HuH-7.5 (cell line): ENCODE results near the gene GGT6.

Experiments
- DNase-seq: peaks from one replicate; pipeline ENCODE4 v3.0.0; 2011; ENCODE audit warnings: low spot score

Gene GGT6

DNA sequence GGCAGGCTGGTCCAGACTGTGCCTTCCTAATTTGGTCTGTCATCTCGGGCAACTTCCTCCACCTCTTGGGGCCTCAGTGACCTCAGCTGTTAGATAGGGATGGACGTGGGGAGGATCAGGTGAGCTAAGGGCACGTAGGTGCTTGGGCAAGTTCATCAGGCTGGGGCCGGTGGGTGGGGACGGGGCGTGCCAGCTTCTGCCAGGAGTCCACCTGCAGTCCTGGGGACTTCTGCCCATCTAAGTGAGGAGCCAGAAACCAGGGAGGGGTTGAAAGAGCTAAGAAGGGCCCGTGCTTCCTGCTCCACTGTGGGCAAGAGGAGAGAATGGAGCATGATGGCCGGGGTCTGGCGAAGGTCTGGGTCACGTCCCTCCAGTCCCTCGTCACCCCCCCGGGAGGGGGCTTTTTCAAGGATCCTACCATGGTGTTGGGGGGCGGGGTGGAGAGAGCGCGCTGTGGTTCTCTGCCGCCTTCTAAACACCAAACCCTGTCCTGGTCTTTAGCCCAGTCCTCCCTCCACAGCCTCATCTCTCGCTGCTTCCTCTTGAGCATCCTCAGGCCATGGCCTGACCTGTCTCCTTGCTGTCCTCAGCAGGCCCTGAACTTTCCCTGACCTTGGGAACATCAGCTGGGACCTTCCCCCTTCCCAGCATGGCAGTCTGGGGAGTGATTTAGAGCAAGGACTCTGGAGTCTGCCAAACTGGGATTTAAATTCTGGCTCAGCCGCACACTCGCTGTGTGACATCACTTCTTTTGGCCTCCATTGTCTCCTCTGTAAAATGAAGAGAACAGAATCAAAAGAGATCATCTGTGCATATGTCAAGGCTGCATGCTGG lies 40.1 kb downstream of the GGT6 start:
- no peak for DNase-seq

DNA sequence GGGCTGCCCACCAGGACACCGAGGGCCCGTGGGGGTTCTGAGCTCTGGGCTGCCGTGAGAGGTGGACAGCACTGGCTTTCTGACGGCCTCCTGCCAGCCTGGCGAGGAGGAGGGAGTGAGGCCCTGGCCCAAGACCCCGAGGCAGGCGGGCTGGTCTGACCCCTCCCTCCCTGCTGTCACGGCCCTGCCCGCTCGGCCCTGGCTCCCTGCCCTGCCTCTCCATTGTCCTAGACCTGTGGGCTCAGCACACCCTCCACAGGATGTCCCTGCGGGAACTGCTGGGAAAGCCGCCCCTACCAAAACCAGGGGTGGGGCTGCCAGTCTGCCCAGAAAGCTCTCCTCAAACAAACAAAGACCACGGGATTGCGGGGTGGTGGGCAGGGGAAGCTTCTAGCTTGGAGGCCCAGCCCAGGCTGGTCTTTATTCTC lies 41.0 kb downstream of the GGT6 start:
- DNase-seq: no peak

DNA sequence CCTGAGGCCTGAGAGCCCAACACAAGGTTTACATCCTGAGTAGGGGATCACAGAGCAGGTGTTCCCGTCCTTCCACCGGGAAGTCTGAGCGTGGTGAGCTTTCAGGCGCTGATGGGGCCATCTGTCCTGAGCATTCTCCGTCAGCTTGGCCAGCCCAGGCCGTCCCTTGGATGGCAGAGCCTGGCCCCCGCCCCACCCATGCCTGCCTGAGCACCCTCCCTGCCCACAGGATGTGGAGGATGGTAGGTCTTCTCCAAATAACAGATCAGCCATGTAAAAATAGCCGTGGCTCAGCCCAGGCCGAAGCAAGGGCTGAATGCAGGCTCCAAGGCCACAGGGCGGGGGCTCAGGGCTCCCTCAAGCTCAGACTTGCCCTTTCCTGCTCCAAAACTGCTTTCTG lies 41.5 kb downstream of the GGT6 start:
- no peak for DNase-seq

GRCh38 chr17:4516735-4517134 lies 43.6 kb downstream of the GGT6 start:
- DNase-seq: no peak

- DNase-seq: no peak
These were observed 44.9 kb downstream of the GGT6 start for GRCh38 chr17:4515501-4515900.

- DNase-seq: no peak
These were observed 45.6 kb downstream of the GGT6 start for GRCh38 chr17:4514779-4515178.

DNA sequence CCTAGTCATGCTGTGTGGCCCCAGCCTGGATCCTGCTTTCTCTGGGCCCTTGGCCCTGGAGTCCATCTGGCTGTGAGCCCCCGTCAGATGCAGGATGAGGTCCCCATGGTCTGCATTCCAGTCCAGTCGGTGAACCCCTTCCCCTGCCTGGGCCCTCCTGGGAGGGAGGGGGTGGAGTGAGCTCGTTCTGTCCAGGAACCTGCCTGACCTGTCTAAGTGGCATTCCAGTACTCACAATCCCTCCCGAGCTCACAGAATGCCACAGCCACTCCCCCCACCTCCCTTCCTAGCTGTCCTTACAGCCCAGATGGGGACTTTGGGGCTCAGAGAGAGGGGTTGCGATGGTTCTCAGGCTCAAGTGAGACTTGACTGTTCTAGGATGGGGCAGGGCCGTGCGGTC lies 46.2 kb downstream of the GGT6 start:
- no peak for DNase-seq

- no peak for DNase-seq
These were observed 47.0 kb downstream of the GGT6 start for GRCh38 chr17:4513113-4514032.

- DNase-seq: no peak
These were observed 47.9 kb downstream of the GGT6 start for GRCh38 chr17:4512156-4513112.

DNA sequence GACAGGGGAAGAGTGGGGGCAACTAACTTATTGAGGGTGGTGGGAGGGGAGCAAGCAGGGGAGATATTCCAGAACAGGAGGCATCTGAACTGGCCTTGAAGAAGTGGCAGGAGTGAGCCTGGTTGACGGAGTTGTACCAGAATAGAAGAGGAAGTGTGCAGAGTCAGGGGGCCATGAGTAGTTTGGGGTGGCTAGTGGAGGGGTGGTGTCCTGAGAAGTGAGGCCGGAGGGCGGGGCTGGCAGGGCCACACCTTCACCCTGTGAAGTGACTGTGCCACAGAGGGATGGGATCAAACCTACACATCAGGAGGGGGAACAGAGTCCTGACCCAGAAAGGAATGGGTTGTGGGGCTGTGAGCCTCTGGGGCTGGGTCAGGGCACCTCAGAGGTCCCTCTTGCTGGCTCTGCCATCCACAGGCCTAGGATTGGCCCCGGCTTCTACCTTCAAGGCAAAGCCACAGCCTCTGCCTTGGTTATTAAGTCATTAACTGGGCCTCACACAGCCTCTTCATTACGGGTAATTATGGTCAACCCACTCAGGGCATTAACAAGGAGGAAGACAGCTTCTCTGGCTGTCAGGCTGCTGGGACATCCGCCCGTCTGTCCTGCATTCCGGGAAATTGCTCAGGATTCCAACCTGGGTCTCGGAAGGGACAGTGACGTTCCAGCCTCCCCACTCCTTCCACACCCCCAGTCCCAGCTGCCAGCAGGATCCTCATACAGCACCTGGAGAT lies 49.0 kb downstream of the GGT6 start:
- no peak for DNase-seq

DNA sequence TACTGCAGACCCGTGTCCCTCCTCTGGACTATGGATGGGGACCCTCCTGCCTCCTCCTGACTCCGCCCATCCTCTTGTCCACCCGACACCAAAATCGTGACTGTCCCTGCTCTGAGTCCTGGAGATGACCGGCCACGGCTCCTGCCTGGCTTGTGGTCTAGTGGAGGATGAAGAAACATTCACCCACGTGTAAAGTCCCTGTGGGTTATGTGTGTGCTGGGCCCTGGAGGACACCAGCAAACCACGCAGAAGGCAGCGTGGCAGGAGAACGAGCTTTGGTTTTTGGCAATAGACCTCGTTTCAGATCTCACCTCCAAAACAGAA lies 49.8 kb downstream of the GGT6 start:
- no peak for DNase-seq

- DNase-seq: no peak
These were observed 50.3 kb downstream of the GGT6 start for GRCh38 chr17:4509923-4510617.

GRCh38 chr17:4509401-4509800 lies 51.0 kb downstream of the GGT6 start:
- DNase-seq: no peak

DNA sequence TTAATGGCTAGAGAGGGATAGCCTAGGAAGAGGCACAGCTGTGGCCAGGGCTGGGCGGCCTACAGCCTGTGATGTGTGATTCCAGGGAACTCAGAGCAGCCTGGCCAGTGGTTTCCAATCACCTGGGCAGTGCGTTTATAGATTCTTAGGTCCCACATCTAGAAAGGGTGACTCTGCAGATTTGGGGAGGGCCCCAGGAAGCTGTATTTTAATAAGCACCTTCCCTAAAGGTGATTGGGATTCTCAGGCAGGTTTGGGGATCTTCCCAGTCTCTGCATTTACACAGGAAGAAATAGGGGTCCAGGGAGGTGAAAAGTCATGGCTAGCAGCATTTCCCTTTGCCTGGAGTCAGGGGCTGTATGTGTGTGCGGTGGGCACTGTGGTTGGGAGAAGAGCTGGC lies 52.2 kb downstream of the GGT6 start:
- no peak for DNase-seq

- no peak for DNase-seq
These were observed 52.8 kb downstream of the GGT6 start for GRCh38 chr17:4507361-4508111.
